HepG2 (cell line): ENCODE measurements around the gene CTXN1. TPM values are rescaled to one million over a fixed set of nuclear protein-coding genes. Genes with fewer than 3 reads are reported as not detected.

Experiments used
- ARNT2 ChIP-seq: sonication (generic); formaldehyde crosslinking; IDR thresholded peaks from 2 replicates; pipeline ENCODE4 v1.8.0; 2022; ENCODE audit warnings: mild to moderate bottlenecking, low read depth, missing genetic modification reagents, moderate library complexity
- CEBPB ChIP-seq: IDR thresholded peaks from 2 replicates; pipeline ENCODE4 v1.6.1; 2011; ENCODE audit warnings: low read depth, low read length, improper control_type of control experiment, borderline replicate concordance
- CSRNP2 ChIP-seq: sonication (generic); formaldehyde crosslinking; conservative IDR thresholded peaks from 2 replicates; pipeline ENCODE4 v1.8.0; 2022; ENCODE audit warnings: low read depth, missing genetic modification reagents
- E2F1 ChIP-seq: sonication (generic); formaldehyde crosslinking; IDR thresholded peaks from 2 replicates; pipeline ENCODE4 v1.5.0; 2020; ENCODE audit warnings: missing genetic modification reagents
- HMG20B ChIP-seq: conservative IDR thresholded peaks from 2 replicates; pipeline ENCODE4 v1.6.1; 2016; ENCODE audit warnings: missing genetic modification reagents, missing compliant biosample characterization
- HMGXB3 ChIP-seq: sonication (generic); formaldehyde crosslinking; IDR thresholded peaks from 2 replicates; pipeline ENCODE4 v1.4.0; 2020; ENCODE audit warnings: missing genetic modification reagents, borderline replicate concordance
- KAT8 ChIP-seq: IDR thresholded peaks from 2 replicates; pipeline ENCODE4 v1.6.1; 2016; ENCODE audit warnings: missing genetic modification reagents, missing compliant biosample characterization
- MTA1 ChIP-seq: sonication (generic); formaldehyde crosslinking; IDR thresholded peaks from 2 replicates; pipeline ENCODE4 v1.4.0; 2020; ENCODE audit warnings: missing genetic modification reagents, mild to moderate bottlenecking, borderline replicate concordance
- NR2F6 ChIP-seq, 2 experiments: IDR thresholded peaks; 2 replicates each; pipeline ENCODE4 v1.6.1; 2016; ENCODE audit warnings: antibody characterized with exemption in 1 of 2, mild to moderate bottlenecking in 1 of 2
- SAP130 ChIP-seq: IDR thresholded peaks from 2 replicates; pipeline ENCODE4 v1.6.1; 2016; ENCODE audit warnings: low read depth
- SMAD9 ChIP-seq: sonication (generic); formaldehyde crosslinking; IDR thresholded peaks from 2 replicates; pipeline ENCODE4 v1.5.1; 2020; ENCODE audit warnings: mild to moderate bottlenecking, missing genetic modification reagents
- SP4 ChIP-seq: sonication (generic); formaldehyde crosslinking; IDR thresholded peaks from 2 replicates; pipeline ENCODE4 v1.8.1; 2023; ENCODE audit warnings: mild to moderate bottlenecking, missing genetic modification reagents
- STAG1 ChIP-seq: sonication (generic); formaldehyde crosslinking; IDR thresholded peaks from 2 replicates; pipeline ENCODE4 v1.4.0; 2020; ENCODE audit warnings: missing genetic modification reagents
- TEAD3 ChIP-seq: optimal IDR thresholded peaks from 2 replicates; pipeline ENCODE3; 2016; ENCODE audit warnings: borderline replicate concordance
- ZNF263 ChIP-seq: sonication (generic); formaldehyde crosslinking; IDR thresholded peaks from 2 replicates; pipeline ENCODE4 v1.4.0; 2020; ENCODE audit warnings: missing genetic modification reagents
- ZNF432 ChIP-seq: sonication (generic); formaldehyde crosslinking; IDR thresholded peaks from 2 replicates; pipeline ENCODE4 v1.5.0; 2020; ENCODE audit warnings: missing genetic modification reagents, mild to moderate bottlenecking, borderline replicate concordance
- ZNF550 ChIP-seq: sonication (generic); formaldehyde crosslinking; IDR thresholded peaks from 2 replicates; pipeline ENCODE4 v1.4.0; 2020; ENCODE audit warnings: mild to moderate bottlenecking, missing genetic modification reagents, borderline replicate concordance
- ZNF691 ChIP-seq: sonication (generic); formaldehyde crosslinking; IDR thresholded peaks from 2 replicates; pipeline ENCODE4 v1.4.0; 2020; ENCODE audit warnings: missing genetic modification reagents, low read depth, mild to moderate bottlenecking, borderline replicate concordance
- ZSCAN12 ChIP-seq: sonication (generic); formaldehyde crosslinking; IDR thresholded peaks from 2 replicates; pipeline ENCODE4 v1.9.0; 2021; ENCODE audit warnings: mild to moderate bottlenecking, missing genetic modification reagents
- polyA plus RNA-seq, 8 experiments: library from polyadenylated mRNA; depleted of rRNA in 3 of 8; stranded (reverse) in 7 of 8; unstranded in 1 of 8; fragments of >200 nt; fragmentation: Illumina TruSeq in 4 of 8; extraction: Trizol in 4 of 8; gene quantifications; 2 replicates each; pipeline versions ENCODE4 v1.2.1 to v1.2.3, GENCODE V29; 2011 to 2016; ENCODE audit warnings: low read depth in 4 of 8, missing spikeins in 1 of 8, mixed read lengths in 1 of 8; ENCODE audit not compliant: insufficient read depth in 1 of 8
- total RNA-seq, 5 experiments: library from RNA; depleted of rRNA; stranded (reverse); fragments of >200 nt; fragmentation: Illumina TruSeq; extraction: Trizol; gene quantifications; 2 replicates each; pipeline ENCODE4 v1.2.3, GENCODE V29; 2016; ENCODE audit warnings: low read depth in 1 of 5
- TF ChIP-seq, protein P1 (sequence below): IDR thresholded peaks from 2 replicates; pipeline ENCODE4 v1.6.1; 2016; ENCODE audit warnings: missing compliant biosample characterization, missing genetic modification reagents, borderline replicate concordance

The CTXN1 gene
- total and polyA plus RNA-seq, 2 of the 13 experiments (the other 11 are each of a cell fraction or from before 2014, with no cell fraction given) = 0.11 TPM; not detected in 1

GRCh38 chr19:7888145-7888825 lies 37.6 kb downstream of the CTXN1 start, which contains the start of gene LRRC8E (continued):
- TF ChIP-seq CEBPB = no peak
- no peak for TF ChIP-seq HMGXB3
- peak; percentile 53; the same call in 1 of the 2 replicates for TF ChIP-seq ARNT2 (CRISPR knock-in tag)
- TF ChIP-seq ZNF550 (CRISPR knock-in tag) = no peak
- peak; percentile 17; the same call in 1 of the 2 replicates for TF ChIP-seq ZNF691 (CRISPR knock-in tag)
- TF ChIP-seq, protein P1, sequence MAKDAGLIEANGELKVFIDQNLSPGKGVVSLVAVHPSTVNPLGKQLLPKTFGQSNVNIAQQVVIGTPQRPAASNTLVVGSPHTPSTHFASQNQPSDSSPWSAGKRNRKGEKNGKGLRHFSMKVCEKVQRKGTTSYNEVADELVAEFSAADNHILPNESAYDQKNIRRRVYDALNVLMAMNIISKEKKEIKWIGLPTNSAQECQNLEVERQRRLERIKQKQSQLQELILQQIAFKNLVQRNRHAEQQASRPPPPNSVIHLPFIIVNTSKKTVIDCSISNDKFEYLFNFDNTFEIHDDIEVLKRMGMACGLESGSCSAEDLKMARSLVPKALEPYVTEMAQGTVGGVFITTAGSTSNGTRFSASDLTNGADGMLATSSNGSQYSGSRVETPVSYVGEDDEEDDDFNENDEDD = no peak
- TF ChIP-seq HMG20B (CRISPR knock-in tag) = no peak
- TF ChIP-seq ZNF432 (CRISPR knock-in tag) = no peak
- TF ChIP-seq TEAD3 (CRISPR knock-in tag) = no peak
- no peak for TF ChIP-seq STAG1 (CRISPR knock-in tag)
- no peak for TF ChIP-seq CSRNP2 (CRISPR knock-in tag)
- no peak for TF ChIP-seq NR2F6 (IDR thresholded peaks at IDR 0.05)
- TF ChIP-seq NR2F6 (CRISPR knock-in tag; IDR thresholded peaks at IDR 0.05) = no peak
- TF ChIP-seq SMAD9 (CRISPR knock-in tag) = no peak
- TF ChIP-seq KAT8 (CRISPR knock-in tag) = peak; percentile 37; the same call in 1 of the 2 replicates
- peak; percentile 81; the same call in 1 of the 2 replicates for TF ChIP-seq SP4
- no peak for TF ChIP-seq ZSCAN12
- no peak for TF ChIP-seq ZNF263
- TF ChIP-seq E2F1 = no peak
- TF ChIP-seq MTA1 = peak; percentile 46; the same call in 1 of the 2 replicates
- peak; percentile 76 for TF ChIP-seq SAP130 (CRISPR knock-in tag)
